CD4-positive, alpha-beta memory T cell (primary cell): ENCODE results near the gene BCKDHB. TPM values are rescaled to one million over a fixed set of nuclear protein-coding genes. Genes with fewer than 3 reads are reported as not detected.

Experiments
- CTCF ChIA-PET: fragments of 350-600 bp; sonication (Branson Sonifier 250); formaldehyde crosslinking; loops from one replicate; lab custom pipeline; 2021; ENCODE audit warnings: inconsistent platforms; ENCODE audit not compliant: partially characterized antibody; lab: Charles Lee
- POLR2A ChIA-PET: fragments of 350-600 bp; sonication (Branson Sonifier 250); formaldehyde crosslinking; loops from one replicate; lab custom pipeline; 2021; ENCODE audit not compliant: partially characterized antibody; lab: Charles Lee
- DNase-seq, 5 donors: peaks; one replicate each; pipeline versions ENCODE4 v3.0.0 to v3.0.0-alpha.2; 2020 to 2022; ENCODE audit warnings: mixed read lengths in 1 of 5
- H3K27ac ChIP-seq: one replicate; pipeline ENCODE4 v1.7.0; 2013; ENCODE audit warnings: low read depth, low read length
- H3K27me3 ChIP-seq: 2 replicates; pipeline ENCODE4 v1.7.0; 2013; ENCODE audit warnings: mild to moderate bottlenecking, low read length, moderate library complexity; ENCODE audit not compliant: insufficient read depth
- H3K36me3 ChIP-seq: 2 replicates; pipeline ENCODE4 v1.7.0; 2013; ENCODE audit warnings: mild to moderate bottlenecking, low read length, moderate library complexity; ENCODE audit not compliant: insufficient read depth
- H3K4me1 ChIP-seq: 2 replicates; pipeline ENCODE4 v1.7.0; 2013; ENCODE audit warnings: mild to moderate bottlenecking, low read length, moderate library complexity; ENCODE audit not compliant: insufficient read depth
- H3K4me3 ChIP-seq, 2 donors: one replicate each; pipeline ENCODE4 v1.7.0; 2013; ENCODE audit warnings: low read length in 2 of 2, mild to moderate bottlenecking in 1 of 2
- H3K9me3 ChIP-seq, 2 donors: one replicate each; pipeline ENCODE4 v1.7.0; 2013; ENCODE audit warnings: low read length in 2 of 2, control low read depth in 1 of 2; ENCODE audit not compliant: control insufficient read depth in 1 of 2
- H3K27ac Mint-ChIP-seq, 7 donors: one replicate each; pipeline ENCODE4 v1.8.0; 2020 to 2021; ENCODE audit warnings: mixed read lengths in 7 of 7, mild to moderate bottlenecking in 6 of 7, inconsistent platforms in 3 of 7, moderate library complexity in 3 of 7
- H3K27me3 Mint-ChIP-seq, 2 donors: one replicate each; pipeline ENCODE4 v1.8.0; 2020 to 2021; ENCODE audit warnings: mixed read lengths in 2 of 2
- H3K36me3 Mint-ChIP-seq, 2 donors: one replicate each; pipeline ENCODE4 v1.8.0; 2020 to 2021; ENCODE audit warnings: mixed read lengths in 2 of 2, inconsistent platforms in 1 of 2, mild to moderate bottlenecking in 1 of 2
- H3K4me1 Mint-ChIP-seq, 4 donors: one replicate each; pipeline ENCODE4 v1.8.0; 2020 to 2021; ENCODE audit warnings: mixed read lengths in 4 of 4, mild to moderate bottlenecking in 1 of 4
- H3K4me3 Mint-ChIP-seq, 8 donors: one replicate each; pipeline ENCODE4 v1.8.0; 2020 to 2021; ENCODE audit warnings: mixed read lengths in 8 of 8, mild to moderate bottlenecking in 7 of 8, moderate library complexity in 6 of 8, inconsistent platforms in 3 of 8
- H3K9me3 Mint-ChIP-seq, 8 donors: one replicate each; pipeline ENCODE4 v1.8.0; 2020 to 2021; ENCODE audit warnings: mixed read lengths in 8 of 8, mild to moderate bottlenecking in 5 of 8, inconsistent platforms in 3 of 8, moderate library complexity in 1 of 8
- intact Hi-C: fragments of 100-400 bp; cut with micrococcal nuclease; formaldehyde crosslinking; loops from one replicate; pipeline ENCODE4 v1.15.1; 2023
- polyA plus RNA-seq, 2 donors: library from polyadenylated mRNA; unstranded; fragments of 300-500 nt; fragmentation: Illumina TruSeq; gene quantifications; one replicate each; pipeline ENCODE4 v1.2.3, GENCODE V29; 2021
- total RNA-seq, 2 experiments: library from RNA; stranded (reverse); gene quantifications; one replicate each; pipeline ENCODE4 v1.2.3, GENCODE V29; 2021

Gene BCKDHB
- total and polyA plus RNA-seq, 4 experiments from 2014 or later, result 11.8 to 28.7 (median 16.2) TPM

- no peaks in the 10 kb centered on the region for H3K27me3 ChIP-seq
- H3K4me1 Mint-ChIP-seq, result peaks cover 0 to 2% (median 0%) of the 10 kb centered on the region in 4 donors
- ChIA-PET POLR2A (no interaction called here), CTCF (no interaction called here)
- no peak for DNase-seq
- no peaks in the 10 kb centered on the region for H3K36me3 ChIP-seq
- H3K4me3 ChIP-seq, result no peak overlapping the region
- no peak overlapping the region for H3K4me3 Mint-ChIP-seq
- H3K9me3 ChIP-seq, result no peaks in the 10 kb centered on the region
- no peaks in the 10 kb centered on the region for H3K27me3 Mint-ChIP-seq
- peaks cover 0 to 6% (median 2%) of the 10 kb centered on the region in 8 donors for H3K9me3 Mint-ChIP-seq
- H3K27ac Mint-ChIP-seq, result peak overlapping the region in 1 of 7 donors; percentile 43
- intact Hi-C loops, result no loop called here
- no peaks in the 10 kb centered on the region for H3K4me1 ChIP-seq
- H3K36me3 Mint-ChIP-seq, result peaks cover 26 to 42% of the 10 kb centered on the region in 2 donors
- H3K27ac ChIP-seq, result no peak overlapping the region
Observed at GRCh38 chr6:80145921-80146320, 39.5 kb downstream of the BCKDHB start.

GRCh38 chr6:80148220-80148619 lies 41.7 kb downstream of the BCKDHB start:
- ChIA-PET CTCF (no interaction called here), POLR2A (no interaction called here)
- Mint-ChIP-seq H3K36me3 (peaks cover 26 to 39% of the 10 kb centered on the region in 2 donors), H3K27me3 (no peaks in the 10 kb centered on the region), H3K4me3 (no peak overlapping the region), H3K9me3 (peaks cover 0 to 6% (median 2%) of the 10 kb centered on the region in 8 donors), H3K27ac (no peak overlapping the region), H3K4me1 (peaks cover 0 to 2% (median 0%) of the 10 kb centered on the region in 4 donors)
- Histone ChIP-seq H3K4me1 (no peaks in the 10 kb centered on the region), H3K27me3 (no peaks in the 10 kb centered on the region), H3K36me3 (no peaks in the 10 kb centered on the region), H3K27ac (no peak overlapping the region), H3K4me3 (no peak overlapping the region), H3K9me3 (no peaks in the 10 kb centered on the region)
- DNase-seq, result no peak
- intact Hi-C loops, result no loop called here

GRCh38 chr6:80151635-80152034 lies 45.2 kb downstream of the BCKDHB start:
- H3K4me3 ChIP-seq, result no peak overlapping the region
- Mint-ChIP-seq H3K27ac (no peak overlapping the region), H3K36me3 (peaks cover 9 to 28% of the 10 kb centered on the region in 2 donors), H3K4me3 (no peak overlapping the region), H3K4me1 (peaks cover 0 to 2% (median 0%) of the 10 kb centered on the region in 4 donors), H3K9me3 (peaks cover 0 to 6% (median 2%) of the 10 kb centered on the region in 8 donors), H3K27me3 (no peaks in the 10 kb centered on the region)
- ChIA-PET CTCF (interaction anchor here (0.6 to 1.3 kb wide), 2 partner anchors 8 to 60 kb away, joined by 3 read pairs; no protein-coding TSS in a partner anchor), POLR2A (interaction anchor here (0.5 kb wide), 1 partner anchor 10 kb away, joined by 3 read pairs; no protein-coding TSS in a partner anchor)
- H3K27me3 ChIP-seq, result no peaks in the 10 kb centered on the region
- intact Hi-C loops, result no loop called here
- no peaks in the 10 kb centered on the region for H3K4me1 ChIP-seq
- DNase-seq, result no peak
- no peak overlapping the region for H3K27ac ChIP-seq
- no peaks in the 10 kb centered on the region for H3K9me3 ChIP-seq
- H3K36me3 ChIP-seq, result no peaks in the 10 kb centered on the region

- Histone ChIP-seq H3K4me1 (no peaks in the 10 kb centered on the region), H3K4me3 (no peak overlapping the region), H3K27ac (no peak overlapping the region), H3K27me3 (no peaks in the 10 kb centered on the region), H3K9me3 (no peaks in the 10 kb centered on the region), H3K36me3 (no peaks in the 10 kb centered on the region)
- DNase-seq, result no peak
- H3K4me3 Mint-ChIP-seq, result no peak overlapping the region
- no peaks in the 10 kb centered on the region for H3K27me3 Mint-ChIP-seq
- ChIA-PET POLR2A (no interaction called here), CTCF (no interaction called here)
- H3K4me1 Mint-ChIP-seq, result no peaks in the 10 kb centered on the region
- H3K9me3 Mint-ChIP-seq, result peaks cover 0 to 2% (median 0%) of the 10 kb centered on the region in 8 donors
- H3K27ac Mint-ChIP-seq, result no peak overlapping the region
- intact Hi-C loops, result no loop called here
- peaks cover 2 to 10% of the 10 kb centered on the region in 2 donors for H3K36me3 Mint-ChIP-seq
Observed at GRCh38 chr6:80154160-80154559, 47.7 kb downstream of the BCKDHB start.

GRCh38 chr6:80156221-80156620 lies 49.8 kb downstream of the BCKDHB start:
- Histone ChIP-seq H3K27me3 (no peaks in the 10 kb centered on the region), H3K27ac (no peak overlapping the region), H3K4me3 (no peak overlapping the region), H3K36me3 (no peaks in the 10 kb centered on the region), H3K9me3 (no peaks in the 10 kb centered on the region), H3K4me1 (no peaks in the 10 kb centered on the region)
- no peaks in the 10 kb centered on the region for H3K4me1 Mint-ChIP-seq
- no peaks in the 10 kb centered on the region for H3K27me3 Mint-ChIP-seq
- ChIA-PET CTCF (no interaction called here), POLR2A (no interaction called here)
- intact Hi-C loops, result no loop called here
- H3K27ac Mint-ChIP-seq, result no peak overlapping the region
- peaks cover 0 to 6% of the 10 kb centered on the region in 2 donors for H3K36me3 Mint-ChIP-seq
- H3K4me3 Mint-ChIP-seq, result no peak overlapping the region
- no peak for DNase-seq
- no peaks in the 10 kb centered on the region for H3K9me3 Mint-ChIP-seq

GRCh38 chr6:80158478-80158989 lies 52.1 kb downstream of the BCKDHB start:
- intact Hi-C loops, result no loop called here
- CTCF ChIA-PET, result no interaction called here

GRCh38 chr6:80161434-80161833 lies 55.0 kb downstream of the BCKDHB start:
- Histone ChIP-seq H3K27me3 (no peaks in the 10 kb centered on the region), H3K9me3 (no peaks in the 10 kb centered on the region), H3K4me1 (peaks cover 21% of the 10 kb centered on the region), H3K36me3 (no peaks in the 10 kb centered on the region), H3K4me3 (no peak overlapping the region), H3K27ac (no peak overlapping the region)
- POLR2A ChIA-PET, result no interaction called here
- H3K4me3 Mint-ChIP-seq, result no peak overlapping the region
- intact Hi-C loops, result no loop called here
- H3K27me3 Mint-ChIP-seq, result no peaks in the 10 kb centered on the region
- H3K27ac Mint-ChIP-seq, result no peak overlapping the region
- H3K36me3 Mint-ChIP-seq, result no peaks in the 10 kb centered on the region
- no peaks in the 10 kb centered on the region for H3K9me3 Mint-ChIP-seq
- H3K4me1 Mint-ChIP-seq, result peaks cover 0 to 7% (median 3%) of the 10 kb centered on the region in 4 donors
- CTCF ChIA-PET, result interaction anchor here (1.5 kb wide), 1 partner anchor 9 kb away, joined by 3 read pairs; no protein-coding TSS in a partner anchor
- no peak for DNase-seq

More at GRCh38 chr6:80158478-80158989, 52.1 kb downstream of the BCKDHB start:
- H3K36me3 ChIP-seq, result no peaks in the 10 kb centered on the region
- Mint-ChIP-seq H3K36me3 (peaks cover 0 to 6% of the 10 kb centered on the region in 2 donors), H3K4me3 (no peak overlapping the region), H3K27ac (no peak overlapping the region), H3K27me3 (no peaks in the 10 kb centered on the region), H3K9me3 (no peaks in the 10 kb centered on the region), H3K4me1 (no peaks in the 10 kb centered on the region)
- peaks cover 3% of the 10 kb centered on the region for H3K4me1 ChIP-seq
- POLR2A ChIA-PET, result no interaction called here
- no peaks in the 10 kb centered on the region for H3K9me3 ChIP-seq
- no peak overlapping the region for H3K4me3 ChIP-seq
- H3K27me3 ChIP-seq, result no peaks in the 10 kb centered on the region
- H3K27ac ChIP-seq, result no peak overlapping the region
- no peak for DNase-seq
